ENCODE data around the gene PEF1. TPM values are rescaled to one million over a fixed set of nuclear protein-coding genes. Genes with fewer than 3 reads are reported as not detected.
"Not testable (repeated sequence)": the region's sequence is repeated elsewhere in the genome, so short reads cannot be mapped to it uniquely, and the experiment has no call there.

PEF1 gene
- total RNA-seq, 1 donor from 2014 or later = 80.4 TPM

- DNase-seq (ENCODE audit: low read depth) = no peak
These were observed 30.2 kb downstream of the PEF1 start for GRCh38 chr1:31614414-31615005.

GRCh38 chr1:31609514-31610118 is 35.1 kb downstream of the PEF1 start:
- no peak for DNase-seq (ENCODE audit: low read depth)

- no peak for DNase-seq (ENCODE audit: low read depth)
These were observed 37.3 kb downstream of the PEF1 start for GRCh38 chr1:31607360-31607759.

GRCh38 chr1:31605908-31606427 is 38.7 kb downstream of the PEF1 start:
- DNase-seq (ENCODE audit: low read depth) = no peak

- no peak for DNase-seq (ENCODE audit: low read depth)
These were observed 42.6 kb downstream of the PEF1 start for GRCh38 chr1:31602081-31602480.

GRCh38 chr1:31600641-31601040 is 44.0 kb downstream of the PEF1 start:
- no peak for DNase-seq (ENCODE audit: low read depth)

- no peak for DNase-seq (ENCODE audit: low read depth)
These were observed 45.7 kb downstream of the PEF1 start for GRCh38 chr1:31598980-31599379.

GRCh38 chr1:31596737-31597097 is 48.0 kb downstream of the PEF1 start:
- DNase-seq (ENCODE audit: low read depth) = no peak

- DNase-seq (ENCODE audit: low read depth) = no peak
These were observed 48.6 kb downstream of the PEF1 start for GRCh38 chr1:31595836-31596736.

- peak; percentile 60 for DNase-seq (ENCODE audit: low read depth)
These were observed 50.7 kb downstream of the PEF1 start for GRCh38 chr1:31593770-31594632.

- DNase-seq (ENCODE audit: low read depth) = no peak
These were observed 51.5 kb downstream of the PEF1 start for GRCh38 chr1:31593136-31593665.

GRCh38 chr1:31592132-31592531 is 52.5 kb downstream of the PEF1 start:
- no peak for DNase-seq (ENCODE audit: low read depth)

- DNase-seq (ENCODE audit: low read depth) = peak; percentile 96
These were observed 53.1 kb downstream of the PEF1 start for GRCh38 chr1:31591425-31592093.

GRCh38 chr1:31588751-31589515 is 55.7 kb downstream of the PEF1 start:
- no peak for DNase-seq (ENCODE audit: low read depth)

GRCh38 chr1:31587720-31588423 is 56.8 kb downstream of the PEF1 start:
- peak; percentile 57 for DNase-seq (ENCODE audit: low read depth)

- DNase-seq (ENCODE audit: low read depth) = not testable (repeated sequence)
These were observed 57.4 kb downstream of the PEF1 start for GRCh38 chr1:31587328-31587699.

- no peak for DNase-seq (ENCODE audit: low read depth)
These were observed 58.0 kb downstream of the PEF1 start for GRCh38 chr1:31586376-31587327.

GRCh38 chr1:31585736-31586365 is 58.8 kb downstream of the PEF1 start:
- DNase-seq (ENCODE audit: low read depth) = no peak

Measured in renal cortical epithelial cell (primary cell).